T47D (cell line): ENCODE measurements around the gene NT5C3B.
A peak's percentile ranks its signal among the peaks of the same experiment; 100 is the strongest.
"Not testable (repeated sequence)": the region's sequence is repeated elsewhere in the genome, so short reads cannot be mapped to it uniquely, and the experiment has no call there.

ENCODE experiments used
- DNase-seq, 2 experiments: peaks; one replicate each; pipeline versions ENCODE4 v3.0.0 to v3.0.0-alpha.2; 2011 to 2012; ENCODE audit warnings: low read depth in 1 of 2, low spot score in 1 of 2
- JUND ChIP-seq: IDR thresholded peaks from 2 replicates; pipeline ENCODE4 v1.6.1; 2012; ENCODE audit warnings: low read depth
- in situ Hi-C: cut with HindIII; loops from 2 replicates; pipeline ENCODE4 v1.10.0; 2016; ENCODE audit warnings: low sequenced_read_pairs, low pct_unique_long_range_greater_than_20kb

NT5C3B gene

GRCh38 chr17:41863074-41863848 lies 27.2 kb upstream of the NT5C3B start:
- no peak for DNase-seq
- no peak for TF ChIP-seq JUND
- in situ Hi-C loops, result no loop called here

- in situ Hi-C loops, result no loop called here
- no peak for DNase-seq
- TF ChIP-seq JUND, result no peak
These were observed 24.4 kb upstream of the NT5C3B start for GRCh38 chr17:41860254-41860931.

DNA sequence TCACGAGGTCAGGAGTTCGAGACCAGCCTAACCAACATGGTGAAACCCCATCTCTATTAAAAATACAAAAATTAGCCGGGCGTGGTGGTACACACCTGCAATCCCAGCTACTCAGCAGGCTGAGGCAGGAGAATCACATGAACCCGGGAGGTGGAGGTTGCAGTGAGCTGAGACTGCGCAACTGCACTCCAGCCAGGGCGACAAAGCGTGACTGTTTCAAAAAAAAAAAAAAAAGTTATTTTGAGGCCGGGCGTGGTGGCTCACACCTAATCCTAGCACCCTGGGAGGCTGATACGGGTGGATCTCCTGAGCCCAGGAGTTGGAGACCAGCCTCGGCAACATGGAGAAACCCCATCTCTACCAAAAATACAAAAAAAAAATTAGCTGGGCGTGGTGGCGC lies 15.3 kb upstream of the NT5C3B start:
- in situ Hi-C loops, DNase-seq: not testable (repeated sequence)

DNA sequence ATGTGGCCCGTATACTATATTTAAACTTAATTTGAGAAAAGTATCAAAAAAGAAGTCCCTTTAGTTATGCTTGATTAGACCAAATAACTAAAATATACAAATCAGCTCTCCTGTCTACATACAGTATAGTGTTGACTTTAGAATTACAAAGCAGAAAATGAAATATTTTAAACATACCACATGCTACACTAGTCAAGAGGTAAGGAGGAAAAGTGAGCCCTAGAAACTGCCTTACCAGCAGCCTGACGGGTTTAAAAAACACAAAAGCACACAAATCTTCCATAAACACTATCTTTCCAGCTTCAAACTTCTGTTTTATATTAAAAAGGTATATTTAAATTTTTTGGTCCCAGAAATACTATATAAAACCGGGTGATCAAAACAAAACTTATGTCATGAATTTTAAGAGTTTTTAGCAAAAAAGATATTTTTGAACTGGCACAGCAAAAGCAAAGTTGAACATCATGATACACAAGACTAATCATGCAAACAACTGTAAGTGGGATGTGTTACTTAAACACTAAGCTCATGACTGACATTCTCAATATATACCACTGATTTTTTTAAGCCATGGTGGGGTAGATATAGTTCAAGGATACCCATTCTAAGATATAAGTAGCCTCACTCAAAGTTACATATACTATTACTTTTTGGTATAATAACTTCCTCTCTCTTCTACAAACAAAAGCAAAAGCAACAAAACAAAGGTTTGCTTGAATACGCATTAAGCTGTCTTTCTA lies 13.4 kb upstream of the NT5C3B start:
- in situ Hi-C loops, result no loop called here
- DNase-seq, result no peak
- no peak for TF ChIP-seq JUND

GRCh38 chr17:41848788-41849187 lies 12.8 kb upstream of the NT5C3B start:
- in situ Hi-C loops, result no loop called here
- no peak for DNase-seq
- no peak for TF ChIP-seq JUND

GRCh38 chr17:41844971-41845370 lies 8.9 kb upstream of the NT5C3B start:
- in situ Hi-C loops, result no loop called here
- no peak for TF ChIP-seq JUND
- DNase-seq, result no peak

DNA sequence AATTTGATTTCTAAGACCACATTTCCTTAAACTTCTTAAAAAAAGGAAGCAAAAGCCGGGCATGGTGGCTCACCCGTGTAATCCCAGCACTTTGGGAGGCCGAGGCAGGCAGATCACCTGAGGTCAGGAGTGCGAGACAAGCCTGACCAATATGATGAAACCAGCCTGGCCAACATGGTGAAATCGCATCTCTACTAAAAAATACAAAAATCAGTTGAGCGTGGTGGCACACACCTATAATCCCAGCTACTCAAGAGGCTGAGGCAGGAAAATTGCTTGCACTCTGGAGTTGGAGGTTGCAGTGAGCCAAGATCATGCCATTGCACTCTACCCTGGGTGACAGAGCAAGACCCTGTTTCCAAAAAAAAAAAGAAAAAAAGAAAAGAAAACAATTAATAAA lies 4.7 kb upstream of the NT5C3B start:
- DNase-seq, in situ Hi-C loops: not testable (repeated sequence)

- DNase-seq, in situ Hi-C loops: not testable (repeated sequence)
These were observed 3.4 kb upstream of the NT5C3B start for GRCh38 chr17:41839448-41839847.

- DNase-seq, result no peak
- in situ Hi-C loops, result no loop called here
- TF ChIP-seq JUND, result no peak
These were observed 1.9 kb upstream of the NT5C3B start, which contains the start of gene KLHL10 for GRCh38 chr17:41837761-41838538. Gene KLHL10, plus strand, starts transcription at chr17:41837825. Its CDS starts 108 bp downstream, at chr17:41837933.

DNA sequence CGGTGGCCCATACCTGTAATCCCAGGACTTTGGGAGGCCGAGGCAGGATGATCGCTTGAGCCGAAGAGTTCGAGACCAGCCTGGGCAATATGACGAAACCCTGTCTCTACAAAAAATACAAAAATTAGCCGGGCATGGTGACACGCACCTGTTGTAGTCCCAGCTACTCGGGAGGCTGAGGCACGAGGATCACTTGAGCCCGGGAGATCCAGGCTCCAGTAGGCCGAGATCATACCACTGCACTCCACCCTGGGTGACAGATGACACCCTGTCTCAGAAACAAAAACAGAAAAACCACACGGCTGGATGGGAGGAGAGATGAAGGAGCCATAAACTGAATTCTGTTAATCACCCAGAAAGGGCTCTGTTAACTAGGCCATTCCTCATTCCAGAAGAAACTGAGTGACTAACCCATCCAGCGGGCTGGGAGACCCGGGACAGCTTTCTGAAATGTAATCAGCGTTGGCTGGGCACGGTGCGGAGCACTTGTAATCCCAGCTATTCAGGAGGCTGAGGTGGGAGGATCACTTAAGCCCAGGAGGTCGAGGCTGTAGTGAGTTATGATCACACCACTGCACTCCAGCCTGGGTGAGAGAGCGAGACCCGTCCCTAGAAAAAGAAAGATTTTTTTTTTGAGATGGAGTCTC lies 641 bp upstream of the NT5C3B start:
- DNase-seq, result no peak
- TF ChIP-seq JUND, result no peak
- in situ Hi-C loops, result no loop called here

DNA sequence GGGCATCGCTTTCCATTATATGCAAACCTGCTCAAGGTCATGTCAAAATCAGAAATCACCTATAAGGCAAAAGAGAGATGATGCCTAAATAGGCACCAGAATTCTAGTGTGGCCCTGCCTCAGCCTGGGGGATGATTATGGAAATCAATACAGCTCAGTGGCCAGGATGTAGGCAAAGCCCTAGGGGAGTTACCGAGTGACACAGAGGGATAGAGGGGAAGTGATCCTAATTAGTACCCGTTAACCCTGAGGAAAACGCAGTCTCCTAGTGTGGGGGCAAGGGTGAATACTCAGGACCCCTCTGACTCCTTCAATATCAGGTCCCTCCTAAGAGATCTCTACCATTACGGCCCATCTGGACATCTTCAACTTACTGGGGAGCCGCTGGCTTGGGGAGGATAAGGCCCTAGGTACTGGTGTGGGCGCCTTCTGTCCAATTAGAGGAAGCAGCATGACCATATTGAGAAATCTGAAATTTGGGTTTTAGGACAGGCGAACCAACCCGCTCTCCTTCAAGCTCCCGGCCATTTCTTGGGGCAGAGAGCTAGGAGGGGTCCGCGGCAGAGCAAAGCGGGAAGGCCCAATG lies 725 bp downstream of the NT5C3B start:
- in situ Hi-C loops, result no loop called here
- peak in 1 of 2 experiments; percentile 57 for DNase-seq

DNA sequence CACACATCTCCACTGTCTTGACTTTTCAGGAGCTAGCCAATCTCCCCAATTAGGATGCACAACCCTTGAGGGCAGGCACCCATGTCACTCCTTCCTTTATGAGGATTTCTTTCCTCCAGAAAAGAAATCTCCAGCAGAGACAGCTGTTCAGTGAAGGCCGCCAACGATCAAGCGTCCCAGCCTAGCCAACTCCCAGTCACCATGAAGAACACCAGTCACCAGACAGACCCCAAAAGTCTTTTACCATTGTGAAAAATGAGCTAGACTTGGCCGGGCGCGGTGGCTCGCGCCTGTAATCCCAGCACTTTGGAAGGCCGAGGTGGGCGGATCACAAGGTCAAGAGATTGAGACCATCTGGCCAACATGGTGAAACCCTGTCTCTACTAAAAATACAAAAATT lies 6.1 kb downstream of the NT5C3B start:
- DNase-seq, in situ Hi-C loops: not testable (repeated sequence)

More for the DNA sequence above, 725 bp downstream of the NT5C3B start:
- TF ChIP-seq JUND, result no peak
